ENCODE data around the gene IKZF1.

IKZF1 gene

GRCh38 chr7:50372923-50373322 lies 68.4 kb downstream of the IKZF1 start:
- Histone ChIP-seq H3K36me3 (ENCODE audit: low read length) (peaks cover 82% of the 10 kb centered on the region), H3K79me2 (ENCODE audit: insufficient read depth, low read length) (peaks cover 52% of the 10 kb centered on the region), H3K4me3 (ENCODE audit: insufficient read depth, low read length, poor library complexity, severe bottlenecking) (no peak overlapping the region), H3K9me2 (replicated peaks; ENCODE audit: insufficient read depth, low read length) (no peaks in the 10 kb centered on the region), H4K20me1 (ENCODE audit: low read depth, low read length) (0 out of 2 replicates have a peak, but pooled peaks cover 6% of the 10 kb centered on the region), H3K9me3 (ENCODE audit: insufficient read depth, low read length) (no peaks in the 10 kb centered on the region), H3K4me2 (ENCODE audit: low read depth, low read length, poor library complexity, severe bottlenecking) (no peak overlapping the region), H3K27me3 (ENCODE audit: low read length) (no peaks in the 10 kb centered on the region), H3F3A (ENCODE audit: insufficient read depth) (peaks cover 16% of the 10 kb centered on the region), H3K27ac (ENCODE audit: low read depth, low read length) (no peak overlapping the region), H3K9ac (ENCODE audit: low read length) (no peak overlapping the region), H2AFZ (ENCODE audit: low read depth, low read length, severe bottlenecking) (no peak overlapping the region)
- TF ChIP-seq EZH2phosphoT487 (conservative IDR thresholded peaks at IDR 0.05; ENCODE audit: low read length) (no peak), CTCF (IDR thresholded peaks at IDR 0.05; ENCODE audit: insufficient read depth, low read length, poor library complexity, severe bottlenecking) (no peak)

- Histone ChIP-seq H3K27me3 (ENCODE audit: low read length) (no peaks in the 10 kb centered on the region), H3K9me3 (ENCODE audit: insufficient read depth, low read length) (no peaks in the 10 kb centered on the region), H3K9ac (ENCODE audit: low read length) (no peak overlapping the region), H3K9me2 (replicated peaks; ENCODE audit: insufficient read depth, low read length) (no peaks in the 10 kb centered on the region), H3F3A (ENCODE audit: insufficient read depth) (peaks cover 8% of the 10 kb centered on the region; the same call in 1 of the 2 replicates), H4K20me1 (ENCODE audit: low read depth, low read length) (no peaks in the 10 kb centered on the region; the same call in 1 of the 2 replicates), H2AFZ (ENCODE audit: low read depth, low read length, severe bottlenecking) (no peak overlapping the region), H3K4me2 (ENCODE audit: low read depth, low read length, poor library complexity, severe bottlenecking) (no peak overlapping the region), H3K36me3 (ENCODE audit: low read length) (peaks cover 68% of the 10 kb centered on the region), H3K79me2 (ENCODE audit: insufficient read depth, low read length) (peaks cover 36% of the 10 kb centered on the region), H3K27ac (ENCODE audit: low read depth, low read length) (no peak overlapping the region), H3K4me3 (ENCODE audit: insufficient read depth, low read length, poor library complexity, severe bottlenecking) (no peak overlapping the region)
- TF ChIP-seq CTCF (IDR thresholded peaks at IDR 0.05; ENCODE audit: insufficient read depth, low read length, poor library complexity, severe bottlenecking) (no peak), EZH2phosphoT487 (conservative IDR thresholded peaks at IDR 0.05; ENCODE audit: low read length) (no peak)
Observed at GRCh38 chr7:50376056-50376820, 71.7 kb downstream of the IKZF1 start.

GRCh38 chr7:50377356-50377755 lies 72.8 kb downstream of the IKZF1 start:
- Histone ChIP-seq H3K9me2 (replicated peaks; ENCODE audit: insufficient read depth, low read length) (no peaks in the 10 kb centered on the region), H3K4me2 (ENCODE audit: low read depth, low read length, poor library complexity, severe bottlenecking) (no peak overlapping the region)
- no peak for TF ChIP-seq EZH2phosphoT487 (conservative IDR thresholded peaks at IDR 0.05; ENCODE audit: low read length)
- TF ChIP-seq CTCF (IDR thresholded peaks at IDR 0.05; ENCODE audit: insufficient read depth, low read length, poor library complexity, severe bottlenecking), result no peak

More at GRCh38 chr7:50377356-50377755, 72.8 kb downstream of the IKZF1 start:
- Histone ChIP-seq H3F3A (ENCODE audit: insufficient read depth) (peaks cover 8% of the 10 kb centered on the region; the same call in 1 of the 2 replicates), H3K27ac (ENCODE audit: low read depth, low read length) (no peak overlapping the region), H3K27me3 (ENCODE audit: low read length) (no peaks in the 10 kb centered on the region), H3K36me3 (ENCODE audit: low read length) (peaks cover 68% of the 10 kb centered on the region), H3K9me3 (ENCODE audit: insufficient read depth, low read length) (no peaks in the 10 kb centered on the region), H2AFZ (ENCODE audit: low read depth, low read length, severe bottlenecking) (no peak overlapping the region), H3K4me3 (ENCODE audit: insufficient read depth, low read length, poor library complexity, severe bottlenecking) (no peak overlapping the region), H3K79me2 (ENCODE audit: insufficient read depth, low read length) (peaks cover 36% of the 10 kb centered on the region), H4K20me1 (ENCODE audit: low read depth, low read length) (no peaks in the 10 kb centered on the region; the same call in 1 of the 2 replicates), H3K9ac (ENCODE audit: low read length) (no peak overlapping the region)

Measured in SU-DHL-6 (cell line).